HT-29 (cell line): ENCODE data around the gene ZNF664. TPM values are rescaled to one million over a fixed set of nuclear protein-coding genes. Genes with fewer than 3 reads are reported as not detected.
"Not testable (repeated sequence)": the region's sequence is repeated elsewhere in the genome, so short reads cannot be mapped to it uniquely, and the experiment has no call there.

Experiments used
- DNase-seq: peaks from one replicate; pipeline ENCODE4 v3.0.0-alpha.2; 2015; ENCODE audit warnings: low spot score
- total RNA-seq: library from RNA; depleted of rRNA; stranded (reverse); fragments of >200 nt; shearing (Covaris generic); gene quantifications from 2 replicates; pipeline ENCODE4 v1.2.3, GENCODE V29; 2014

Gene ZNF664
- total RNA-seq, 1 experiment from 2014 or later: 86.7 TPM

DNA sequence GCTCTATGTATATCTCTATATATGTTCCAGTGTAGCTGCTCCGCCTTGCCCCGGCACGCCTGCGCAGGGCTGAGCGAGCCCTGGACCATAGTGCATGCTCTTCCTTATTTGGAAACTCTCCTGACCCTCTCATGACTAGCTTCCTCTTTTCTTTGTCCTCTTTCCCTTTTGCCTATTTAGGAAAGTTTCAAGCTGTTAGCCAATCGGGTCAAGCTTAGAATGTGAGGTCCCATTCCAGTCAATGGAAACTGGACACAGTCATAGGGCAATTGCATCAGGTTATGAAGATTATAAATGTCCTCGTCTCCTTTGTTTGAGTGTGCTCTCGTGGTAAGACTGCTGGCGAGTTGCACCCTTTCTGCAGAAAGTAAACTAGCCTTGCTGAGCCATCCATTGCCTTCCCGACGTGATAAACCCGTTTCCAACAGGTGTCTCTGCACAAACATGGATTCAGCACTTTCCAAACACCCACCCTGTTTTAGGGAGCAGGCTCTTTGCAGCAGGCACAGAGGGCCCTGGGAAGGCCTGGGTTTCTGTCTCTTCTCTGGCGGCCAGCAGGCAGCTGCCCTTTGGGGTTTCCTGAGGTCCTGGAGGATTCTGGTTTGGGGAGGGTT, 31.3 kb upstream of the ZNF664 start:
- DNase-seq: no peak

DNA sequence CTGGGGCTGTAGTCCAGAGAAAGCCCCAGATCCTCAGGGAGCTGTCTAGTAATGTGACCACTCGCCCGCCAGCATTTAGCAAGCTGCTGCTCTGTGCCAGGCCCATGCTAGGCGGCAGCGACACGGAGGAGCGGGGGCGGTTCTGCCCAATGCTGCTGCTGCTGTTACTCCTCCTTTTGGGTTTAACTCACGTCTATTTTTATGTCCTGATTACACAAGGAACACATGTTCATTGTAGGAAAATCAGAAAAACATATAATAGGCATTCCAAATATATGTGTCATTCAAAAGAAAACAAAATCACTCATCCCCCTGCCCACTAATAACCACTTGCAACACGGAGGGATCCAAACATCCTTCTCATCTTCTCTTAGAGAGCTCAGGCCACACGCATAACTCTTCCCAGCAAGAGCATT, 30.8 kb upstream of the ZNF664 start:
- no peak for DNase-seq

DNA sequence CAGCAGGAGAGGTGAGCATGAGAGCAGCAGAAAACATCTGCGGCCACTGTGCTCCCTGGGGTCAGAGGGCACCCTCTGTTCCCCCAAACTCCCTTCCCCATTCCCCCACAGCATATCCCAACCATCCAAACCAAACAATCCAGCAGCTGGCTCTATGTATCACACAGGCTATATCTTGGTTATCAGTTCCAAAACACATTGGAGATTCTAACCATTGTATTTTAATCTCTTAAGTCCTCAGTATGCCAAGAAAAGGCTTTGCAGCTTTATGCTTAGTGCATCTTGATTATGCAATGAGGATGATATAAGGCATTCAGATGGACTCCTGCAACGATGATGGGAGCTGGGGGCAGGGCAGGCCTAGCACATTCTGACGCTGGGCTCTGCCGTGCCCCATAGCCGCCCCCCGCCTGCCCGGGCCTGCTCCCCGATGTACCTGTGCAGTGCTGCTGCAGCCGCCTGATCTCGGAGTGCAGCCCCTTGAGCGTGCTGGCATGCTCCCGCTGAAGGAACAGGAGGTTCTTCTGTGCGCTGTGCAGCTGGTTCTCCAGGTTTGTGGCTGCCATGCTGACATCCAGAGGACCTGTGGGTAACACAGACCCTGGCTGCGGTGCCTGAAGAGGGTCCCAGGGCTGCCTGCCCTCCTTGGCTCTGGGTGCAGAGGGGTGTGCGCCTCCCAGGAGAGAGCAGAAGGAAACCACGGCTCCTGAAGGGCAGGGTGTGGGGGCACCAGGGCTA, 29.9 kb upstream of the ZNF664 start:
- DNase-seq: no peak

DNA sequence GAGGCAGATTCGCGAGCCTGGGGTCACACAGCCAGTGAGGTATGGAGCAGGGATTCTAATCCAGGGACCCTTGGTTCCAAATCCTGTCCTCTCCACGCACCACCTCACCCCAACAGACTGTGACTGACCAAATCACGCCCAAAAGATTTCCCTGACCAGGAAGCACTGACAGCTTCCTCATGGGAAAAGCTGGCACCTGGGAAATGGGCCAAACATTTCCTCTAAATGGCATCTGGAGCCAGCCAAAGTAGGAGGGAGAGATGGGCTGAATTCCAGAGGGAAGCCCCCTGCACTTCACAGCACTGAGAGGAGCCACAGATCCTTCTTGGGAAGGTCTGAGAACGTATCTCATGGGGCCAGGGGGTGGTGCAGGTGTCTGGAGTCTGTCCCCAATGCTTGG, 29.2 kb upstream of the ZNF664 start:
- no peak for DNase-seq

DNA sequence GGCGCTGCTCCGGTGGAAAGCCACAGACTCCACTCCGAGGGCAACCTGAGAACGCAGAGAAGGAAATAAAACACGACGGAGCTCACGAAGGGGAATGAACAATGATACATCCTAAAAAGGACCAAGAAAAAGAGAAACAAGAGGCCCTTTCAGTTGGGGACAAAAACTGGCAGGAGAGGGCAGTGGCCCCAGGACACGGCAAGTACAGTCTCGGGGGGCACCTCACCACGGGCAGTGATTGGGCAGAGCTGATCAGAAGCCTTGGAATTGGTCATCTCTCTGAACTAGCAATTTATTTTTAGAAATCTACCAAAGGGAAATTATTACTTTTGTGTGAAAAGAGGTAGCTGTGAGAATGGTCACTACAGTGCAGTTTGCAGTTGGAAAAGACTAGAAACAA, 28.3 kb upstream of the ZNF664 start:
- DNase-seq: no peak

DNA sequence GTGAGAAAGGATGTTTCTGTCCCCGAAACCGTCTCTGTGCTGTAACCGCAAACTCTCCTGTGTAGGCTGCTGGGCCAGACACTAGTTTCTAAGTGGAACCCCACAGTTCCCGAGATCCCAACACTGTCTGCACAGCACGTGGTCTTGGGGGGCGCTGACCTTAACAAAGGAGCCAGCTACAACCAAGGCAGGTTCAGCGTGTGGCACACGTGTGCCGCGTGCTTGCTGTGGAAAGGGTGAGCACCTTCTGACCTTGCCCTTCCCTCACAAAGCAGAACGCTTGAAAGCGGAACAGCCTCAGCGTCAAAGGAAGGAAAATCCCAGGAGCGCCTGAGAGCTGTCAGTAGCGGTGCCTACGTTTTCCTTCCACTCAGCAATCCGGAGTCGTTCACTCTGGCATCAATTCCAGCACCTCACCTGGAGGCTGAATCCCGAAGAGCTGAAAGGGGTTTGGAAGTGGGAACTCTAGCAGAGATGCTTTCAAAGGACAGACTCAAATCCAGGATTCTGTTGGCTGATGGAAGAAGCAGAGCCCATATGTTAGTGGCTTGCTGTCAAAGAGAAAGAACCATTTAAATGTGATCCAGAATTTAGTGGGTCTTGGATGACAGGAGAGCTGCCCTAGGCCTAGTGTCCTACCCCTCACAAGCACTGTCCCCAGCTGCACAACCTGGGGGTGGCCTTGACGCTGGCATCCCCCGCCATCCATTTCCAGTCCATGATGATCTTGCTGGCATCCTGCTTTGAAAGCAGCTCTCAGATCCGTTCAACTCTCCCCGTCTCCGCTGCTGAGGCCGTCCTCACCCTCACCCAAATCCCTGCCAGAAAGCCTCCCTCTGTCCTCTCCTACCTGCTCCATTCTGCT, 27.5 kb upstream of the ZNF664 start:
- no peak for DNase-seq

DNA sequence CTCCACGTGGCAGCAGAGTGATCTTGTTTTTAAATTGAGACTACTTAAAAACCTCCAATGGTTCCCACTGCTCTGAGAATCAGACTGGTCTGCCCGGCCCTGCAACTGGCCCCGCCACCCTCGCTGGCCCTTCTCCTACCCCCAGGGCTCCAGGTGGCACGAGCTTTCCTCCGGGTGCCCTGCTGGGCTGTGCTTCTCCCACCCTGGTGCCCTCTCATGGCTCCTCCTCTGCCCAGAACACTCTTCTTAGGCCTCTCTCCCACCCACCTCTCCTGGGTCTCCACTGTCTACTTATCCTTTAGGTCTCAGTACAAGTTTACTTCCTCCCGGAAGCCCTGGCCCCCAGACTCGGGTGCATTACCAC, 26.9 kb upstream of the ZNF664 start:
- no peak for DNase-seq

DNA sequence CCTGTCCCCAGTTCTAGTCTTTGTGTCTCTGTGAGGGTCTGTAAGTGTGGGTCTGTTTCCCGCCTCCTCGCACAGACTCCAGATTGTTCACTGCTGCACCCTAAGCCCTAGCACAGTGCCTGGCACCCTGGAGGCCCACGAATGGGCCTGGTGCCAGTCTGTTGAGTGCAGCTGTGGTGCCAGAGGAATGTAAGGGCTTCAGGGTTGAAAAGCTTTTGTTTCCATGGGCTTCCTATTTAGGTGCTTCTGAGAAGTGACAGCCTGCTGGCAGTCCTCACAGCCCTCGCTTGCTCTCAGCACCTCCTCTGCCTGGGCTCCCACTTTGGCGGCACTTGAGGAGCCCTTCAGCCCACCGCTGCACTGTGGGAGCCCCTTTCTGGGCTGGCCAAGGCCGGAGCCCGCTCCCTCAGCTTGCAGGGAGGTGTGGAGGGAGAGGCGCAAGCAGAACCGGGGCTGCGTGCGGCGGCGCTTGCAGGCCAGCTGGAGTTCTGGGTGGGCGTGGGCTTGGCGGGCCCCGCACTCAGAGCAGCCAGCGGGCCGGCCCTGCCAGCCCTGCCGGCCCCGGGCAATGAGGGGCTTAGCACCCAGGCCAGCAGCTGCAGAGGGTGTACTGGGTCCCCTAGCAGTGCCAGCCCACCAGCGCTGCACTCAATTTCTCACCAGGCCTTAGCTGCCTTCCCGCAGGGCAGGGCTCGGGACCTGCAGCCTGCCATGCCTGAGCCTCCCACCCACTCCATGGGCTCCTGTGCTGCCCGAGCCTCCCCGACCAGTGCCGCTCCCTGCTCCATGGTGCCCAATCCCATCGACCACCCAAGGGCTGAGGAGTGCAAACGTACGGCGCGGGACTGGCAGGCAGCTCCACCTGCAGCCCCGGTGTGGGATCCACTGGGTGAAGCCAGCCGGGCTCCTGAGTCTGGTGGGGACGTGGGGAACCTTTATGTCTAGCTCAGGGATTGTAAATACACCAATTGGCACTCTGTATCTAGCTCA, 26.2 kb upstream of the ZNF664 start:
- not testable (repeated sequence) for DNase-seq

DNA sequence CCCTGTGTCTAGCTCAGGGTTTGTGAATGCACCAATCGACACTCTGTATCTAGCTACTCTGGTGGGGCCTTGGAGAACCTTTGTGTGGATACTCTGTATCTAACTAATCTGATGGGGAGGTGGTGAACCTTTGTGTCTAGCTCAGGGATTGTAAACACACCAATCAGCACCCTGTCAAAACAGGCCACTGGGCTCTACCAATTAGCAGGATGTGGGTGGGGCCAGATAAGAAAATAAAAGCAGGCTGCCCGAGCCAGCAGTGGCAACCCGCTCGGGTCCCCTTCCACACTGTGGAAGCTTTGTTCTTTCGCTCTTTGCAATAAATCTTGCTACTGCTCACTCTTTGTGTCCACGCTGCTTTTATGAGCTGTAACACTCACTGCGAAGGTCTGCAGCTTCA, 25.5 kb upstream of the ZNF664 start:
- not testable (repeated sequence) for DNase-seq

DNA sequence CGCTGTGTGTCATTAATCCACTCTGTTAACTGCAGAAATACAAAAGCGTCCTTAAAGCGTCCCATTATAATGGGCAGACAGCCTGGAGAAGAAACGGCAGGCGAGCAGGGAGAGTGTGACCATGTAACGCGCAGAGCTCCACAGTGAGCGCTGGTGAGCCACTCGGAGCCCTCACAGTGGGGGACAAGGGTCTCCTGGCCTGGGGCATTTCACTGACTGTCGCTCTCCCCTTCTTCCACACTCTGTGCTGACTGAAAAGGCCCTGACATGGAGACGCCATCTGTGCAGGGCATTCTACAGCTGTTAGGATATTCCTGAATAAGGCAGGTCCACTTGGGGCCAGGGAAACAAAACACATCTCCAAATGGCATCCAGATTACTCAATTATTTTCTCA, 24.6 kb upstream of the ZNF664 start:
- no peak for DNase-seq

DNA sequence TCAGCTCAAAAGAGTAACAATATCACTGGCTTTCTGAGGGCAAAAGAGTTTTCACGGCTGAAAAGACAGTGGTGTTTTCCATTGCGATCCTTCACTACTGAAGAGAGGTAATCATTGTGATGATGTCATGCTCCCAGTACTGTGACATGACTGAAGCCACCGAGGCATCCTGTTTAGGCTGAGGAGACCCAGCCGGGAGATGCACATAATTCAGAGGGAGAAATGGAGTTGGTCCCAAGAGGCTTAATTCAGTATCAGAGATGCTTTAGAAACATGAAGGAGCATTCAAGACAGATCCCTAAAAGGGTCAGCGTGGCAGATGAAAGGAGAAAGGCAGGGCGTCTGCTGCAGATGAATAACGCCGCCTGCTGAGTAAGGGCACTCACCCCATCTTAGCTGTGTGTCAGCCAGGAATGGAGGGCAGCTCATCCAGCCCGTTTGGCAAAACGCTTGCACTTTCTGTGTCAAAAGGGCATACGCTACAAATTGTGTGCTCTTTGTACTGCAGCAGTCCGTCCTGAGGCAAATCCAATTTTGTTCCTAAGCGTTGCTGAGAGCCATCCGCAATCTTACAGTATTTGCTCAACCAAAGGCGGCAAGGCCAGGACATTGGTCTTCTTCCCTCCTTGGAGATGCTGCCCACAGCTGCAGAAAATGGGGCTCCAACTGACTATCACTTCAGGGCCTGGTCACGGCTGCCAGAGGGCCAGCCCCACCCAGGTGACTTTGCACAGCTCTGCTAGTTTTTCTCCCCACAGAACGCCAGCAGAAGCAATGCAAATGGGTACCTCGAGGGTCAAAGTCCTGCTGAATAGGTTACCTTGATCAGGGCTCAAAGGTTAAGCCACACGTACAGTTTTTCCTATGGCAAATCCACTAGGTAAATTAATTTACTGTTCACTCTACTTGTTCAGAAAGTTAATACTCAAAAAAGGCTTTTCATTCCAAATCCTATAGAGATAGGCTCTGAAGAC, 23.9 kb upstream of the ZNF664 start:
- DNase-seq: no peak

DNA sequence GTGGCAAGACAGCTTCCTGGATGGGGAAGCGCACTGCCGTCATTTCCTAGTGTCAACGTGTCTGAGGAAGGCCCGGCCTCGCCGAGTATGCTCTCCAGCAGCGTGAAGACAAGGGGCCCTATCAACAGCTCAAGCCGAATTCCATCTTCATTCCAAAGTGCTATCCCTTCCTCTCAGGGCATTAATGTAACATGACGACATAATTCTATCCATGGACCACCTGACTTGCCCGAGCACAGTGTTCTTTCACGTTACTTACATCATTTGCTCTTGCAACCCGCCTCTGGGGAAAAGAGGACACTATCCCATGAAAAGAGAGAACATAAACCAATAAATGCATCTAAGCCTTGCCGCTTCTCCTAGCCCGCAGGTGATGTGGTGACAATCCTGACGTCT, 23.2 kb upstream of the ZNF664 start:
- no peak for DNase-seq

DNA sequence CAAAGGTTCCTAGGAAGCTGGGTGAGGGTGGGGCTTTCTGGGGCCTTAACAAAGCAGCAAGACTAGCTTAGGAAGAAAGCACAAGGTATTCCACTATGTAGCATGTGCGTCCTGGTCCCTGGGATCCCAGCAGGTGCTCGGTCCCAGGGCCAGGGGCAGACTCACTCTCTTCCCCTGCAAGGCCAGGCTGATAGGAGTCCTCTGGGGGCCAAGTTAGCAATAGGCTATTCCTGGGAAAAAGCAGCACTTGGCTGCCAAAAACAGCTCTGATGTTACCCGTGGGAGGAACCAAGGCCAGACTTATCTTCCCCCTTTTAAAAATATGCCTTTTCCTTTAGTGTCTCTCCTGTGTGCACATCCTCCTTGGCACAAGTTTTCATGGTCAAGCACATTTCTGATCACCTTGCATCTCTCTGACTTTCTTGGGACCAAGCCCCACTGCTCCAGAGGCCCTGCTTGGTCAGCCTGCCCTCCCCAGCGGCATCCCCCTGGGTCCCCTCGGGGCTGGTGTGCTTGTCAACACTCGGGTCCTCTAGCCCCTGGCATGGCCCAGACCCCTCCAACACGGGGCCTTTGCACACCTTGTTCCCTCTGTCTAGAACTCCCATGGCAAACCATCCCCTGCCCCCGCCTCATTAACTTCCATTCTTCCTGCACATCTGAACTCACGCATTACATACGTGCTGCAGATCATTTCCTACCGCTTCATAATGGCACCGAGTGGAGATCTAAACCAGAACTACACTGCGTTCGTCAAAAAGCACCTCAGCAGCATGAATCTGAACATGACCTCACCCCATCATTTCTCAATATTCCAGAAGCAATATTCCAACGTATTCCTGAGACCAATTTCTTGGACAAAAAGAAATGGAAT, 22.3 kb upstream of the ZNF664 start:
- no peak for DNase-seq

DNA sequence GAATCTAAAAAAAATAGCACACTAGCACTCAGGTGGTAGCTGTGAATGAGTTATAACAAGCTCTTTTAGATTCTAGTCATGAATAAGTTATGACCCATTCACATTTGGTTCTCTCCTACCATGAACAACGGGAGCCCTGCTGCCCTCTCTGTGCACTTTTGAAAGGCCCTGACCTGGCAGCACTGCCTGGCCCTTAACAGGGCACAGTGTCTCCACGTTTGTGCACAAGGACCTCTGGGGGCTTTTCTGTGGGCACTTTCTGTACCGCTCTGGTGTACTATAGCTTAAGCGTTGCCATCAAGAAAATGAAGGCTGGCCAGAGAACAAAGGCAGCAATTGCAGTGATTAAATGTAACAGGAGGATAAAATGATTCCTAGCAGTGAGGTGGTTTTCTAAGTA, 21.5 kb upstream of the ZNF664 start:
- no peak for DNase-seq

DNA sequence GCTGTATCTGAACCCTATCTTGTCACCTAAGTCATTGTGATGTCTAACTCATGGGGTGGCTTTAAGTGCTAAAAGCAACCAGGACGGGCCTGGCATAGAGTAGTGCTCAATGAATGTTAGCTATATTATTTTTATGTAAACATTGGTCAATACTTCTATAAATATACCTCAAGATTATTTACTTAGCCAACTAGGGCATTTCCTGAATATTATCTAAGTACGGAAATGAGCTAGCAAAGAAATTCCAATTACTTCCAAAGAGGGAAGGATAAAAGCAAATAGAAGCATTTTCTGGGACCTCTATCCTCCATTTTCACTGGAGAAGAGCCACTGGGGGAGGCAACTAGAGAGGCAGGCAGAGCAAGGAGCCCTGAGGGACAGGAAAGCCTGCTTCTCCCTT, 21.0 kb upstream of the ZNF664 start:
- DNase-seq: no peak

DNA sequence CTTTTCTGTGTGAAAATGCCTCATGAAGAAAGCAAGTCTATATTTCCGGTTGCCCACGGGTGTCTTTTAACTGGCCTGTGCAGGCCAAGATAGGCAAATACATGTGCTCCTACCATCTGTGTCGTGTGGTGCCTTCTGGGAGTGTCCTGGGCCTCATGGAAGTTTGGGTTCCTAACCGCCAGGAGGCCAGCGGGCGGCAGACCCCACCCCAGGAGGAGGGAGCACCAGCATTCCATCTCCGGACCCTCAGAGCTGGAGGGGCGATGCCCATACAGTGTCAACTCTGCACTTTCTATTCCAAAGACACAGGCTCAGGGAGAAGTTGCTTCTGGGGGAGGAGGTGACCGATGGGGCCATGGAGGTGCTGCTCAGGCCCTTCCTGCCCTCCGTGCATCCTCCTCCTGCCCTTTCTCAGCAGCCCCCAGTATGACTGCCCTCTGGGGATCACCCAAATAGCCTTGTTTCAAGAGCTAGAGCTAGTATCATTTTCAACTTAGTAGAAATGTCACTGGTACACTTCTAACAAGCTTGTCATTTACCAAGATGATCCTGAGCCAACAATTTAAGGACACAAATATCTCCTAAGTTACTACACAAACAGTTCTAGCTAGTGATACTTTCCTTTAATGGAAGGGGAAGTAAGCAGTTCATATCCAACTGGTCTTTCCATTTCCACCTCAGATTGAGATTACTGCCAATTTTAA, 18.2 kb upstream of the ZNF664 start:
- no peak for DNase-seq

DNA sequence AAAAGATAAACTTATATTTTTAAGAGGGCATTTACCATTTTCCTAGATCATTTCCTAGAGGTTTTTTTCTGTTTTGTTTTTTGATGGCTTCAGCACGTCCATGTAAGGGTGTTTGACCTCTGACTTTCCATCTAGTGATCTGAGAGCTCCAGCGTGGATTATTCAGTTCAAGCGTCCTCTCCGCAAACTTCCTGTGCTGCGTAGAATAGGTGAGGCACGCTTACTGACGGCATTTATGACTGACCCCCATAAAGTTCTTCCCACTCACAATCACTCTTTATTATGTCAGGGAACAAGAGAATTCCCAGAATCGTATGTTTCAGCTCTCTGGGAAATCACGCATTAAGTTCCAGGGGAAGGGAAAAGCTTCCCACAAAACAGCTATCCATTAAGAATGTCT, 16.8 kb upstream of the ZNF664 start:
- no peak for DNase-seq

DNA sequence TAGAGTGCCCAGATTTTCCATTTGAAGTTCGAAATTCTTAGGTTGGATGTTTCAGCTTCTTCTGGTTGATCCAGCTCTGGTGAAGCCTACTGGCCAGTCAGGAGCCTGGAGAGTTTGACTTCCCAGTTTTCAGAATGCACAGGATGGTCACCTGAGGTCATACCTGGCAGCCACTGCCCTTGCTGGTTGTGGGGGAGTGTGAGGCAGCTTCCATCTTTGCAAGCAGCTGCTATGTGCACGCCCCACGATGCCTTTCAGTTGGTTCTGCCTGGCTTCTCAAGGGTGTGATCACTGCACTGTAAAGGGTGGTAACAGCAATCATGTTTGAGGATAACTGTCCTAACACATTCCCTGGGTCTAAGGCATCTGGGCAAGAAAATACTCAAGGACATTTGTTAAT, 15.8 kb upstream of the ZNF664 start:
- no peak for DNase-seq

DNA sequence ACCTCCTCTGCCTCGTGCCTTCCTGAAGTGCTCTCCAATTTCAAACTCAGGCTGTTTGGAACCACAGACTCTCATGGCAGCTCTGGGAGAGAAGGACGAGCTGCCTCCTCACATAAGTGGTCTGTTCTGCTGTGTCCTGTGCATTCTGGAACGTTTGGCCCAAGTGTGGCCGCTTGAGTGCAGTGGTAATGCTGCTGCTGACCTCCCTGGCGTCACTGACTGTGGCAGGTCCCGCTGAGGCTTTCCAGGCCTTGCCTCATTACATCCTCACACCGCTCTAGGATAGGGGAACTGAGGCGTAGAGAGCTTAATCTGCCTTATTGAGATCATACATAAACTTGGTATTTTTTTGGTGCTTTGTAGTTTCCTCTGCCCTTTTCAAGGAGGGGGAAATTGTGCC, 14.6 kb upstream of the ZNF664 start:
- DNase-seq: no peak
